ENCODE measurements around the gene SUCNR1. TPM values are rescaled to one million over a fixed set of nuclear protein-coding genes. Genes with fewer than 3 reads are reported as not detected.

Gene SUCNR1
- total RNA-seq, 1 experiment from 2014 or later = not detected

DNA sequence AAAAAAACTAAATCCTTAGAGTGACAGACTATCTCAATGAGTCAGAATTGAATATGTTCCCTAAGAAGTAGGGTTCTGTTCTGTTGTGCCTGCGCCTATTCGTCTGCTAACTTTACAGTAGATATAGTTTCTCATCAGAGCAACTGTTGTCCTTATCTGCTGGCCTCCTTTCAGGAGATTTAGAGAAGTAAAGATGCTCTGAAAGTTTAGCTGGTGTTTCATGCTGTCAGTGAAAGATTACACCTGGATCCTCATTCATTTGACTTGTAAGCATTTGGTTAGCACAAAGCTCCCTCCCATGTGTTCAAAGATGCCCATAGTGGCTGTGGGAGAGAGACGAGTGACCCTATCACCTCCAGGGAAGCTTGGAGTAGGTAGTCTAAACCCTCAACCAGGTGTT is 35.0 kb downstream of the SUCNR1 start:
- no peak overlapping the region for H3K4me3 Mint-ChIP-seq (ENCODE audit: unreplicated experiment)
- DNase-seq (ENCODE audit: unreplicated experiment) = no peak
- peaks cover 8% of the 10 kb centered on the region for H3K9me3 Mint-ChIP-seq (ENCODE audit: unreplicated experiment)
- no peaks in the 10 kb centered on the region for H3K4me1 Mint-ChIP-seq (ENCODE audit: insufficient read depth, unreplicated experiment)
- ChIA-PET POLR2A (no interaction called here), CTCF (no interaction called here)
- no TSS peak for BruUV-seq (replicated peaks)
- TF ChIP-seq, protein P1, sequence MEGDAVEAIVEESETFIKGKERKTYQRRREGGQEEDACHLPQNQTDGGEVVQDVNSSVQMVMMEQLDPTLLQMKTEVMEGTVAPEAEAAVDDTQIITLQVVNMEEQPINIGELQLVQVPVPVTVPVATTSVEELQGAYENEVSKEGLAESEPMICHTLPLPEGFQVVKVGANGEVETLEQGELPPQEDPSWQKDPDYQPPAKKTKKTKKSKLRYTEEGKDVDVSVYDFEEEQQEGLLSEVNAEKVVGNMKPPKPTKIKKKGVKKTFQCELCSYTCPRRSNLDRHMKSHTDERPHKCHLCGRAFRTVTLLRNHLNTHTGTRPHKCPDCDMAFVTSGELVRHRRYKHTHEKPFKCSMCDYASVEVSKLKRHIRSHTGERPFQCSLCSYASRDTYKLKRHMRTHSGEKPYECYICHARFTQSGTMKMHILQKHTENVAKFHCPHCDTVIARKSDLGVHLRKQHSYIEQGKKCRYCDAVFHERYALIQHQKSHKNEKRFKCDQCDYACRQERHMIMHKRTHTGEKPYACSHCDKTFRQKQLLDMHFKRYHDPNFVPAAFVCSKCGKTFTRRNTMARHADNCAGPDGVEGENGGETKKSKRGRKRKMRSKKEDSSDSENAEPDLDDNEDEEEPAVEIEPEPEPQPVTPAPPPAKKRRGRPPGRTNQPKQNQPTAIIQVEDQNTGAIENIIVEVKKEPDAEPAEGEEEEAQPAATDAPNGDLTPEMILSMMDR (IDR thresholded peaks at IDR 0.05; ENCODE audit: unreplicated experiment) = no peak
- no peaks in the 10 kb centered on the region for H3K36me3 Mint-ChIP-seq (ENCODE audit: insufficient read depth, unreplicated experiment)
- intact Hi-C loops (cut with micrococcal nuclease) = no loop called here
- H3K27me3 Mint-ChIP-seq (ENCODE audit: insufficient read depth, unreplicated experiment) = no peaks in the 10 kb centered on the region
- no peak overlapping the region for H3K27ac Mint-ChIP-seq (ENCODE audit: low read depth, unreplicated experiment)

DNA sequence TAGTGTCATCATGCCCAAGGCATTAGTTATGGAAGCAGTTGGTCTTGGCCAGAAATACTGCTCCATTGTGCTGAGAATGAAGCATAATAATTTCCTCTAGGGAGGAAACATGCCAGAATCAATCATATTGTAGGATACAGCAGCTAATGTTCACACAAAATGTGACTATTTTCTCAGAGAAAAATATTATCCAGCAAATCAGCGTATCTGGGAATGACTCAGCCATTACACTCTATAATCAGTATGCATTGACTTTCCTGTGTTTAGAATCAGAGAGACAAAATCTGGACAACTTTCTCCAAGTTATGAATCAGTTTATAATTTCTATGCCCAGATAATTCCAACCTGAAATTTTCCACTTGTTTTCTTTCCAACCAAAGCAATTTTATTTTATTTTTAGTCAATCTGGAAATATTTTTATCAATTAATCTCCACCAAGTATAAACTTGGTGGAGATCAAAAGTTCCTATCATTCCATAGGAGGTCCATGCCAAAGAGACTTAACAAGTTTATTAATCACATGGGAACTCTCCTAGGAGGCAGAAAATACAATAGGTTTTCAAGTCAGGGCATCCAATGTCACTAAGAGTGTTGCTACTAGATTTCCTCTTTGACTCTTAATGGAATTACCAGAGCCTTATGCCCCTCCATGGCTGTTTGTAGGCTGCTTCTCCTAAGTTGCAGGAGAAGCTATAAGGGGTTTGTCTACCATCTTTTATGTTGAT is 36.4 kb downstream of the SUCNR1 start:
- Mint-ChIP-seq H3K27ac (ENCODE audit: low read depth, unreplicated experiment) (no peak overlapping the region), H3K9me3 (ENCODE audit: unreplicated experiment) (peaks cover 8% of the 10 kb centered on the region), H3K4me3 (ENCODE audit: unreplicated experiment) (no peak overlapping the region), H3K4me1 (ENCODE audit: insufficient read depth, unreplicated experiment) (no peaks in the 10 kb centered on the region), H3K27me3 (ENCODE audit: insufficient read depth, unreplicated experiment) (no peaks in the 10 kb centered on the region), H3K36me3 (ENCODE audit: insufficient read depth, unreplicated experiment) (no peaks in the 10 kb centered on the region)
- TF ChIP-seq, protein P1 (IDR thresholded peaks at IDR 0.05; ENCODE audit: unreplicated experiment) = no peak
- no TSS peak for BruUV-seq (replicated peaks)
- CTCF ChIA-PET = interaction anchor here (0.9 kb wide), 1 partner anchor 9 kb away, joined by 4 read pairs; no protein-coding TSS in a partner anchor
- POLR2A ChIA-PET = no interaction called here
- intact Hi-C loops (cut with micrococcal nuclease) = no loop called here
- no peak for DNase-seq (ENCODE audit: unreplicated experiment)

DNA sequence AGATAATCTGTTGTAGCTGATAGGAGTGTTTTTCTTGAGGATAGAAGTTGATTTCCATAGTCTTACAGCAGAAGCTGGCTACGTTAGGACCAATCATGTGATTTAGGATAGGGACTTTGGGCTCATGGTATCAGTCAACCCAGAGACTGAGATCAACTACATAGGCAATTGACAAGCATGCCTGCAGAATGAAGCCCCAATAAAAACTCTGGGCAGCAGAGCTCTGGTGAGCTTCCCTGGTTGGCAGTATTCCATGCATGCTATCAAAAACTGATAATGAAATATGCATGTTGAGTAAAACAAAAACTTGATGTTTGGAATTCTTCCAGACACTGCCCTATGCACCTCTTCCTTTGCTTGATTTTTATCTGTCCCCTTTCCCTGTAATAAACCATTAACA is 38.0 kb downstream of the SUCNR1 start:
- Mint-ChIP-seq H3K27me3 (ENCODE audit: insufficient read depth, unreplicated experiment) (no peaks in the 10 kb centered on the region), H3K4me1 (ENCODE audit: insufficient read depth, unreplicated experiment) (no peaks in the 10 kb centered on the region), H3K27ac (ENCODE audit: low read depth, unreplicated experiment) (no peak overlapping the region), H3K36me3 (ENCODE audit: insufficient read depth, unreplicated experiment) (no peaks in the 10 kb centered on the region), H3K9me3 (ENCODE audit: unreplicated experiment) (peaks cover 8% of the 10 kb centered on the region), H3K4me3 (ENCODE audit: unreplicated experiment) (no peak overlapping the region)
- TF ChIP-seq, protein P1 (IDR thresholded peaks at IDR 0.05; ENCODE audit: unreplicated experiment) = no peak
- intact Hi-C loops (cut with micrococcal nuclease) = no loop called here
- POLR2A ChIA-PET = interaction anchor here (1.1 kb wide), 1 partner anchor 19 kb away, joined by 4 read pairs; no protein-coding TSS in a partner anchor
- DNase-seq (ENCODE audit: unreplicated experiment) = no peak
- BruUV-seq (replicated peaks) = no TSS peak
- CTCF ChIA-PET = interaction anchor here (0.6 to 2.1 kb wide), 2 partner anchors 744 to 1318 kb away, joined by 4 to 5 read pairs; no protein-coding TSS in a partner anchor

DNA sequence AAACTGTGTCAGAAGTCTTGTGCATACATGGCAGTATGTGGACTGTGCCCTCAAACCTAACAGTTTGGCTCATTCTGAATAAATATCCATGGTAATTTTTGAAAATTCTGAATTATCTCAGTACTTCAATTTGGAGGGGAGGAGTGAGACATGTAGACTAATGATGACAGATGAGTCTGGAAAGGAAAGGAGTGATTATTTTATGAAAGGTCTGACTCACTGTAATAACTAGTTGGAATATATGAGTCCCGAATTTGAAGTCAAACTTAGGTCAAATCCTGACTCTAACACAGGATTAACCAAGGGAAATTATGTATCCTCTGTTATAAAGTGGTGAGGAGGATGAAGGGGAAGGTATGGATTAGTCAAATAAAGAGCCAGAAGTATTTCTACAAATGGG is 38.6 kb downstream of the SUCNR1 start:
- H3K9me3 Mint-ChIP-seq (ENCODE audit: unreplicated experiment) = peaks cover 8% of the 10 kb centered on the region
- intact Hi-C loops (cut with micrococcal nuclease) = no loop called here
- H3K27me3 Mint-ChIP-seq (ENCODE audit: insufficient read depth, unreplicated experiment) = no peaks in the 10 kb centered on the region
- no peaks in the 10 kb centered on the region for H3K36me3 Mint-ChIP-seq (ENCODE audit: insufficient read depth, unreplicated experiment)
- DNase-seq (ENCODE audit: unreplicated experiment) = no peak
- no peak overlapping the region for H3K27ac Mint-ChIP-seq (ENCODE audit: low read depth, unreplicated experiment)
- TF ChIP-seq, protein P1 (IDR thresholded peaks at IDR 0.05; ENCODE audit: unreplicated experiment) = no peak
- no peaks in the 10 kb centered on the region for H3K4me1 Mint-ChIP-seq (ENCODE audit: insufficient read depth, unreplicated experiment)
- H3K4me3 Mint-ChIP-seq (ENCODE audit: unreplicated experiment) = no peak overlapping the region
- CTCF ChIA-PET = interaction anchor here (2.1 kb wide), 1 partner anchor 744 kb away, joined by 5 read pairs; no protein-coding TSS in a partner anchor
- POLR2A ChIA-PET = interaction anchor here (0.5 to 1.1 kb wide), 2 partner anchors 20 to 217 kb away, joined by 3 to 4 read pairs; no protein-coding TSS in a partner anchor
- no TSS peak for BruUV-seq (replicated peaks)
